ENCODE results near the gene CTBP1.

DNA sequence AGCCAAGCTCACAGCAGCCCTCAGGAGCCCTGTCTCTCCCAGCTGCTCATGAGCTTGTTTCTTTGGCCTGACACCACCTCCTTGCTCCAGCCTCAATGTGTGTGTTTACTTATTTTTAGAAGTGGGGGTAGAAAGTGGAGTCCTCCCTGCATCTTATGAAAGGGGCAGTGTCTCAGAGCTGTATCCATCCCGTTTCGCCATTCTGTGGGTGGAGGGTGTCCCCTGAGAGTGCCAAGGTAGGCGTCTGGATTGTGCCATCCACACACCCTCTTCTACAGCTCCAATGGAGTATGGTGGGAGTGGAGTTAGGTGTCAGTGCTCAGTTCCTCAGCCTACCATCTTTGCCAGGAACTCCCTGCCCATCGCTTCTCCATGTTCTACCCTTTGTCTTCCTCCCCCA lies 84.9 kb downstream of the CTBP1 start:
- TF ChIP-seq, protein P1, sequence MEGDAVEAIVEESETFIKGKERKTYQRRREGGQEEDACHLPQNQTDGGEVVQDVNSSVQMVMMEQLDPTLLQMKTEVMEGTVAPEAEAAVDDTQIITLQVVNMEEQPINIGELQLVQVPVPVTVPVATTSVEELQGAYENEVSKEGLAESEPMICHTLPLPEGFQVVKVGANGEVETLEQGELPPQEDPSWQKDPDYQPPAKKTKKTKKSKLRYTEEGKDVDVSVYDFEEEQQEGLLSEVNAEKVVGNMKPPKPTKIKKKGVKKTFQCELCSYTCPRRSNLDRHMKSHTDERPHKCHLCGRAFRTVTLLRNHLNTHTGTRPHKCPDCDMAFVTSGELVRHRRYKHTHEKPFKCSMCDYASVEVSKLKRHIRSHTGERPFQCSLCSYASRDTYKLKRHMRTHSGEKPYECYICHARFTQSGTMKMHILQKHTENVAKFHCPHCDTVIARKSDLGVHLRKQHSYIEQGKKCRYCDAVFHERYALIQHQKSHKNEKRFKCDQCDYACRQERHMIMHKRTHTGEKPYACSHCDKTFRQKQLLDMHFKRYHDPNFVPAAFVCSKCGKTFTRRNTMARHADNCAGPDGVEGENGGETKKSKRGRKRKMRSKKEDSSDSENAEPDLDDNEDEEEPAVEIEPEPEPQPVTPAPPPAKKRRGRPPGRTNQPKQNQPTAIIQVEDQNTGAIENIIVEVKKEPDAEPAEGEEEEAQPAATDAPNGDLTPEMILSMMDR (conservative IDR thresholded peaks at IDR 0.05; ENCODE audit: low read length), result no peak
- TF ChIP-seq EZH2phosphoT487 (IDR thresholded peaks at IDR 0.05; ENCODE audit: borderline replicate concordance), result no peak
